Right kidney (tissue), 1 donor: Measurements from ENCODE around the gene FKBP5.
"Not testable (repeated sequence)": the region's sequence is repeated elsewhere in the genome, so short reads cannot be mapped to it uniquely, and the experiment has no call there.

ENCODE experiments used
- DNase-seq: peaks from one replicate; pipeline ENCODE4 v3.0.0-alpha.2; 2016

FKBP5 gene

GRCh38 chr6:35691027-35691824, 2.5 kb upstream of the FKBP5 start:
- DNase-seq, result no peak

- no peak for DNase-seq
Measured at GRCh38 chr6:35690484-35690883, 1.8 kb upstream of the FKBP5 start.

- not testable (repeated sequence) for DNase-seq
Measured at GRCh38 chr6:35690006-35690405, 1.3 kb upstream of the FKBP5 start.

- DNase-seq, result peak; percentile 83
Measured at GRCh38 chr6:35687658-35688604, 784 bp downstream of the FKBP5 start.

GRCh38 chr6:35686873-35687555, 1.7 kb downstream of the FKBP5 start:
- DNase-seq, result no peak

- DNase-seq, result no peak
Measured at GRCh38 chr6:35686436-35686835, 2.3 kb downstream of the FKBP5 start.

GRCh38 chr6:35683267-35683666, 5.4 kb downstream of the FKBP5 start:
- no peak for DNase-seq

GRCh38 chr6:35681298-35681697, 7.4 kb downstream of the FKBP5 start:
- DNase-seq, result no peak

GRCh38 chr6:35679399-35679798, 9.3 kb downstream of the FKBP5 start:
- DNase-seq, result no peak

GRCh38 chr6:35678814-35679213, 9.9 kb downstream of the FKBP5 start:
- DNase-seq, result no peak

GRCh38 chr6:35678021-35678654, 10.6 kb downstream of the FKBP5 start:
- DNase-seq, result no peak

GRCh38 chr6:35677456-35677855, 11.3 kb downstream of the FKBP5 start:
- no peak for DNase-seq

GRCh38 chr6:35675871-35676459, 12.8 kb downstream of the FKBP5 start:
- DNase-seq, result no peak

- DNase-seq, result no peak
Measured at GRCh38 chr6:35674594-35674993, 14.1 kb downstream of the FKBP5 start.

- DNase-seq, result no peak
Measured at GRCh38 chr6:35673755-35674154, 15.0 kb downstream of the FKBP5 start.

- not testable (repeated sequence) for DNase-seq
Measured at GRCh38 chr6:35673284-35673666, 15.4 kb downstream of the FKBP5 start.

GRCh38 chr6:35670453-35670852, 18.3 kb downstream of the FKBP5 start:
- DNase-seq, result not testable (repeated sequence)

- no peak for DNase-seq
Measured at GRCh38 chr6:35669451-35670045, 19.2 kb downstream of the FKBP5 start.

GRCh38 chr6:35668744-35669450, 19.8 kb downstream of the FKBP5 start:
- no peak for DNase-seq

- no peak for DNase-seq
Measured at GRCh38 chr6:35668096-35668495, 20.6 kb downstream of the FKBP5 start.

GRCh38 chr6:35665573-35665972, 23.1 kb downstream of the FKBP5 start:
- no peak for DNase-seq
